ENCODE results near the gene COX10. TPM values are rescaled to one million over a fixed set of nuclear protein-coding genes. Genes with fewer than 3 reads are reported as not detected.
A peak's percentile ranks its signal among the peaks of the same experiment; 100 is the strongest.
"Not testable (repeated sequence)": the region's sequence is repeated elsewhere in the genome, so short reads cannot be mapped to it uniquely, and the experiment has no call there.

Gene COX10
- 11.1 and 12.9 TPM in 2 replicates for polyA plus RNA-seq (2011; rRNA removed)
- 17.1 and 20.5 TPM in 2 replicates for polyA minus RNA-seq (2011; rRNA and poly(A)+ RNA removed)

DNA sequence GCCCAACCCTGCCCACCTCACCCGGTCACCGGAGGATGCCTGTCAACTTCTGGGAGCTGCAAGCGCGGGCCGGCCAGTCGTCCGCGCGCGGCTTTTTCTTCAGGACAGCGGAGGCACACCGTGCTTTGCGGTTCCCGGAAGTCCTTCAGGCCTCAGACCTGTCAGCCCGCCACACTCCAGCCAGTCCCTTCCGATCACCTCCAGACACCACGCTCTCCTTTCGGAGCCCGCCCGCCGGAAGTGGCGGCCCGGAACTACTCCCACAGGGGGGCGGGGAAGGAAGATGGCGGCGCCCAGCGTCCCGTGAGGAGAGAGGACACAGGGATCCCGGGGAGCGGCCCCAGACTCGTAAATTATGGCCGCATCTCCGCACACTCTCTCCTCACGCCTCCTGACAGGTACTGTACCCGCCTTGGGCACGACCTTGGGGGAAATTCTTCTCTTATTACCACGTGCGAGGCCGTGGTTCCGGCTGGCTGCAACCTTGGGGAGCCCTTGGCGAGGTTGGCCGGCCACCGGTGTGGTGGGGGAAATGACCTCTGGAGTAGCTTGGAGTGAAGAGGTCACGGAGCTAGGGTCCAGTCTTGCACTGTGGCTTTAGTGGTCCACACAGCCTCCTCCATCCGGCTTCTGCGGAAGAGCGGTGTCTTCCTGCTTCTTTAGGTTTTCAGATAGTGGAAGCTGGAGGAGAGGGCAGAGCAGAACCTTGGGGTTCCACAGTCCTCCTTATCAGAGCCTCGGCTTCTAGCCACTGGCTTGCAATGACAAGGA lies at the start of gene COX10:
TSS of gene COX10 (plus strand) at position 254 of the 771 bp plus-strand sequence. CDS start at position 356, 102 bp downstream.
- peak; percentile 44 for DNase-seq (ENCODE audit: low read depth, low spot score)
- TF ChIP-seq, protein P1, sequence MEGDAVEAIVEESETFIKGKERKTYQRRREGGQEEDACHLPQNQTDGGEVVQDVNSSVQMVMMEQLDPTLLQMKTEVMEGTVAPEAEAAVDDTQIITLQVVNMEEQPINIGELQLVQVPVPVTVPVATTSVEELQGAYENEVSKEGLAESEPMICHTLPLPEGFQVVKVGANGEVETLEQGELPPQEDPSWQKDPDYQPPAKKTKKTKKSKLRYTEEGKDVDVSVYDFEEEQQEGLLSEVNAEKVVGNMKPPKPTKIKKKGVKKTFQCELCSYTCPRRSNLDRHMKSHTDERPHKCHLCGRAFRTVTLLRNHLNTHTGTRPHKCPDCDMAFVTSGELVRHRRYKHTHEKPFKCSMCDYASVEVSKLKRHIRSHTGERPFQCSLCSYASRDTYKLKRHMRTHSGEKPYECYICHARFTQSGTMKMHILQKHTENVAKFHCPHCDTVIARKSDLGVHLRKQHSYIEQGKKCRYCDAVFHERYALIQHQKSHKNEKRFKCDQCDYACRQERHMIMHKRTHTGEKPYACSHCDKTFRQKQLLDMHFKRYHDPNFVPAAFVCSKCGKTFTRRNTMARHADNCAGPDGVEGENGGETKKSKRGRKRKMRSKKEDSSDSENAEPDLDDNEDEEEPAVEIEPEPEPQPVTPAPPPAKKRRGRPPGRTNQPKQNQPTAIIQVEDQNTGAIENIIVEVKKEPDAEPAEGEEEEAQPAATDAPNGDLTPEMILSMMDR (IDR thresholded peaks at IDR 0.05; ENCODE audit: low read depth, low read length) = no peak
- Histone ChIP-seq H3K9me3 (ENCODE audit: control insufficient read depth, insufficient read depth, low read length) (no peaks in the 10 kb centered on the region; the same call in 1 of the 2 replicates), H3K4me3 (ENCODE audit: low read depth, low read length) (peak within 1 kb of the TSS; percentile 99), H3K27ac (ENCODE audit: low read depth, low read length) (peak within 1 kb of the TSS; percentile 69), H3K27me3 (ENCODE audit: control insufficient read depth, insufficient read depth, low read length) (no peaks in the 10 kb centered on the region)
- POLR2A ChIA-PET = no interaction called here
- CTCF ChIA-PET = no interaction called here

DNA sequence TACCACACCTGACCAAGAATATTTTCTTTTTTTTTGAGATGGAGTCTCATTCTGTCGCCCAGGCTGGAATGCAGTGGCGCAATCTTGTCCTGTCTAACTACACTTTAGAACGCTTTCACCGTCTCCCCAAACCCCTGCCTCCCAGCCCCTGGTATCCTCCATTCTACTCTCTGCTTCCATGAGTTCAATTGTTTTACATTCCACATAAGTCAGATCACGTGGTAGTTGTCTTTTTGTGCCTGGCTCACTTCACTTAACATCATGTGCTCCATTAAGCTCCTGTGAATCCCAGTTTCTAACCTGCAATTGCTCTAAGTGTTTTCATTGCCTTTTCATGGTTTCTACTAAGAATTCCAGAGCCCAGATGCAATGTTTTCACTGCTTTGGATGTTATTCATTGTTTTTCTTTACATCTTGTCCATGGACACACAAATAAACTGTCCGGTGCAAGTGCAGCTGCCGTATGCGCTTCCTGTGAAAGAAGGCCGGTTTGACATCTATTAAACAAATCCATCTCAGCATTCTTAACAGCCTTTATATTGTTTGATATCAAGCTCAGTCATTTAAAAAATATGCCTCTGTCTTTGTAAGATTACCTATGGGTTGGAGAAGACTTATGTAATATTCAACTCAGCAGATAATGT lies 47.5 kb upstream of the COX10 start:
- H3K4me3 ChIP-seq (ENCODE audit: low read depth, low read length); POLR2A ChIA-PET; H3K9me3 ChIP-seq (ENCODE audit: control insufficient read depth, insufficient read depth, low read length); H3K27ac ChIP-seq (ENCODE audit: low read depth, low read length); DNase-seq (ENCODE audit: low read depth, low spot score); CTCF ChIA-PET; H3K27me3 ChIP-seq (ENCODE audit: control insufficient read depth, insufficient read depth, low read length): not testable (repeated sequence)

DNA sequence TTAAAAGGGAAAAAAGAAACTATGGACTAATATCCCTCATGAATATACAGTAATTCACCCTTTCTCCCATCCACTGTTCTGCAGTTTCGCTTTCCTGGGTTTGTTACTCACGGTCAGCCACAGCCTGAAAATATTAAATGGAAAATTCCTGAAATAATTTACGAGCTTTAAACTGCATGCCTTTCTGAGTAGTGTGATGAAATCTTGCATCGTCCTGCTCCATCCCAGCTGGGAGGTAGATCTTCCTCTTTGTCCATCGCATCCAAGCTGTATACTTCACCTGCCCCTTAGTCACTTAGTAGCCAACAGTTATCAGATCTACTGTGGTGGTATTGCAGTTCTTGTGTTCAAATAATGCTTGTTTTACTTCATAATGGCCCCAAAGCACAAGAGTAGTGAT lies 39.5 kb upstream of the COX10 start:
- H3K9me3 ChIP-seq (ENCODE audit: control insufficient read depth, insufficient read depth, low read length); POLR2A ChIA-PET; DNase-seq (ENCODE audit: low read depth, low spot score); H3K27ac ChIP-seq (ENCODE audit: low read depth, low read length); CTCF ChIA-PET; H3K4me3 ChIP-seq (ENCODE audit: low read depth, low read length); H3K27me3 ChIP-seq (ENCODE audit: control insufficient read depth, insufficient read depth, low read length): not testable (repeated sequence)

DNA sequence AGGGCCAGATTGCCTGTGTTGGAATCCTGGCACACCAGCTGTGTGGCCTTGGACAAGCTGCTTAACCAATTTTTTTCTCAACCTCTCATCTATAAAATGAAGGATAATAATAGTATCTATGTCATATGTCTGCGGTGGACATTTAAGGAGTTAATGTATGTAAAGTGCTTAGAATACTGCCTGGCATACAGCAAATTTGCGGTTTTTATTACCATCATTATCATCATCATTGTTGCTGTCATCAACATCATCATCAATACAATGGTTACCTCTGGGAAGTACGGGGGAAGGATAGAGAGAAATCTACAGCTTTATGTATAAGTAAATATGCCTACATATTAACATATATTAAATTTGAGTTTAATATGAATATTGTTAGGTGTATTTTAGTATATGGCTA lies 37.1 kb upstream of the COX10 start:
- ChIA-PET CTCF (interaction anchor here (0.5 kb wide), 1 partner anchor 302 kb away, joined by 3 read pairs; no protein-coding TSS in a partner anchor), POLR2A (no interaction called here)
- TF ChIP-seq, protein P1 (IDR thresholded peaks at IDR 0.05; ENCODE audit: low read depth, low read length) = no peak
- Histone ChIP-seq H3K9me3 (ENCODE audit: control insufficient read depth, insufficient read depth, low read length) (no peaks in the 10 kb centered on the region), H3K4me3 (ENCODE audit: low read depth, low read length) (no peak overlapping the region), H3K27me3 (ENCODE audit: control insufficient read depth, insufficient read depth, low read length) (no peaks in the 10 kb centered on the region), H3K27ac (ENCODE audit: low read depth, low read length) (no peak overlapping the region)
- no peak for DNase-seq (ENCODE audit: low read depth, low spot score)

DNA sequence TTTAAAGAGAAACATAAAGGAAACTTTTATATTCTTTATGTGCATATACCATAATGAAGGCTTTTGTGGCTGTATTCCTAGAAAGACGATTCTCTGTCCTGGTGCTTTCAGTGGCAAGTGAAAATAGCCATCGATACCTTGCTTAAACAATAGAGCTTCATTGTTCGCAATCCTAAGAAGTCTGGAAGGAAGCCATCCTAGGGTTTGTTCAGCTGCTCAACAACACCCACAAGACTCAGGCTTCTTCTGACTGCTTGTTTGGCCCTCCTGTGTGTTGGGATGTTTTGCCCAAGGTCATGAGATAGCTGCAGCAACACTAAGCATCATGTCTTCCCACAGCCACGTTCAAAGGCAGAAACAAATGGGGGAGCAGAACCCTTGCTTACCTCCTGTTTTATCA lies 36.1 kb upstream of the COX10 start:
- Histone ChIP-seq H3K4me3 (ENCODE audit: low read depth, low read length) (no peak overlapping the region), H3K27ac (ENCODE audit: low read depth, low read length) (no peak overlapping the region), H3K27me3 (ENCODE audit: control insufficient read depth, insufficient read depth, low read length) (no peaks in the 10 kb centered on the region), H3K9me3 (ENCODE audit: control insufficient read depth, insufficient read depth, low read length) (no peaks in the 10 kb centered on the region)
- ChIA-PET CTCF (no interaction called here), POLR2A (no interaction called here)
- no peak for DNase-seq (ENCODE audit: low read depth, low spot score)
- TF ChIP-seq, protein P1 (IDR thresholded peaks at IDR 0.05; ENCODE audit: low read depth, low read length) = no peak

DNA sequence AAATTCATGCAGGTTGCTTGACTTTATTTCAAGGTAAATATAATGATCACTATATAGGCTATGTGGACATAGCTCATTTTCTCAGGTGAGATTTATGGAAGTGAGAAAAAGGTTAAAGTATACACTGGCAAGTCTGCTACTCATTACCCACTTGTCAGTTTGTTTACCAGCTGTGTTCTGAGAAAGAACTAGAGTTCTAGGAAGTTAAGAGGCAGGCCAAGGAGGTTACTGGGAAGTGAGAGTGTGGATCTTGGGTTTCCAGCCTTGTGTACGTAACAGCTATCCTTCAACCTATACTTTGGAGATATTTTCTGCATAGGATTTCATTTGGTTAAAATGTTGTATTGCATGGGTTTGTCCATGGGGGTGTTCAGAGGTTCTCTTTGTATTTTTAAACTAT lies 31.9 kb upstream of the COX10 start:
- CTCF ChIA-PET = interaction anchor here (0.6 kb wide), 1 partner anchor 260 kb away, joined by 4 read pairs; no protein-coding TSS in a partner anchor
- no peak overlapping the region for H3K4me3 ChIP-seq (ENCODE audit: low read depth, low read length)

More for the DNA sequence above, 31.9 kb upstream of the COX10 start:
- DNase-seq (ENCODE audit: low read depth, low spot score) = no peak
- TF ChIP-seq, protein P1 (IDR thresholded peaks at IDR 0.05; ENCODE audit: low read depth, low read length) = no peak
- Histone ChIP-seq H3K27ac (ENCODE audit: low read depth, low read length) (no peak overlapping the region), H3K9me3 (ENCODE audit: control insufficient read depth, insufficient read depth, low read length) (no peaks in the 10 kb centered on the region), H3K27me3 (ENCODE audit: control insufficient read depth, insufficient read depth, low read length) (no peaks in the 10 kb centered on the region)
- POLR2A ChIA-PET = no interaction called here
